RWPE2 (cell line): Measurements from ENCODE around the gene OR10T2.
"Not testable (repeated sequence)": the region's sequence is repeated elsewhere in the genome, so short reads cannot be mapped to it uniquely, and the experiment has no call there.

Source experiments
- ATAC-seq: fragments of 200-7000 bp; cut with Tn5 transposase; 3 replicates; pipeline ENCODE4 v1.9.1; 2021; ENCODE audit warnings: low read depth
- DNase-seq: peaks from one replicate; pipeline ENCODE4 v3.0.0-alpha.2; 2020; ENCODE audit warnings: low spot score
- H3K27ac ChIP-seq: fragments of 450-650 bp; 2 replicates; pipeline ENCODE4 v1.5.1; 2017; ENCODE audit warnings: mild to moderate bottlenecking; ENCODE audit not compliant: poor library complexity, severe bottlenecking
- H3K27me3 ChIP-seq: fragments of 250-450 bp; sonication (Bioruptor Pico); 2 replicates; pipeline ENCODE4 v1.5.1; 2021; ENCODE audit warnings: mild to moderate bottlenecking, moderate library complexity; ENCODE audit not compliant: insufficient read depth, poor library complexity, severe bottlenecking
- H3K36me3 ChIP-seq: fragments of 250-450 bp; sonication (Bioruptor Pico); 2 replicates; pipeline ENCODE4 v1.5.1; 2020; ENCODE audit warnings: low read depth, mild to moderate bottlenecking, moderate library complexity
- H3K4me1 ChIP-seq: fragments of 250-450 bp; sonication (Bioruptor Pico); 2 replicates; pipeline ENCODE4 v1.5.1; 2021; ENCODE audit warnings: mild to moderate bottlenecking, moderate library complexity; ENCODE audit not compliant: insufficient read depth, poor library complexity, severe bottlenecking
- H3K4me3 ChIP-seq: fragments of 250-450 bp; sonication (Bioruptor Pico); 2 replicates; pipeline ENCODE4 v1.5.1; 2021; ENCODE audit warnings: mild to moderate bottlenecking, moderate library complexity; ENCODE audit not compliant: severe bottlenecking
- H3K9me3 ChIP-seq: fragments of 250-450 bp; sonication (Bioruptor Pico); 2 replicates; pipeline ENCODE4 v1.5.1; 2021; ENCODE audit warnings: mild to moderate bottlenecking, moderate library complexity; ENCODE audit not compliant: severe bottlenecking
- TF ChIP-seq, protein P1 (sequence below): fragments of 450-650 bp; IDR thresholded peaks from one replicate; pipeline ENCODE4 v1.5.1; 2017; ENCODE audit warnings: mild to moderate bottlenecking, moderate library complexity; ENCODE audit not compliant: poor library complexity, severe bottlenecking

OR10T2 gene, protein sequence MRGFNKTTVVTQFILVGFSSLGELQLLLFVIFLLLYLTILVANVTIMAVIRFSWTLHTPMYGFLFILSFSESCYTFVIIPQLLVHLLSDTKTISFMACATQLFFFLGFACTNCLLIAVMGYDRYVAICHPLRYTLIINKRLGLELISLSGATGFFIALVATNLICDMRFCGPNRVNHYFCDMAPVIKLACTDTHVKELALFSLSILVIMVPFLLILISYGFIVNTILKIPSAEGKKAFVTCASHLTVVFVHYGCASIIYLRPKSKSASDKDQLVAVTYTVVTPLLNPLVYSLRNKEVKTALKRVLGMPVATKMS

DNA sequence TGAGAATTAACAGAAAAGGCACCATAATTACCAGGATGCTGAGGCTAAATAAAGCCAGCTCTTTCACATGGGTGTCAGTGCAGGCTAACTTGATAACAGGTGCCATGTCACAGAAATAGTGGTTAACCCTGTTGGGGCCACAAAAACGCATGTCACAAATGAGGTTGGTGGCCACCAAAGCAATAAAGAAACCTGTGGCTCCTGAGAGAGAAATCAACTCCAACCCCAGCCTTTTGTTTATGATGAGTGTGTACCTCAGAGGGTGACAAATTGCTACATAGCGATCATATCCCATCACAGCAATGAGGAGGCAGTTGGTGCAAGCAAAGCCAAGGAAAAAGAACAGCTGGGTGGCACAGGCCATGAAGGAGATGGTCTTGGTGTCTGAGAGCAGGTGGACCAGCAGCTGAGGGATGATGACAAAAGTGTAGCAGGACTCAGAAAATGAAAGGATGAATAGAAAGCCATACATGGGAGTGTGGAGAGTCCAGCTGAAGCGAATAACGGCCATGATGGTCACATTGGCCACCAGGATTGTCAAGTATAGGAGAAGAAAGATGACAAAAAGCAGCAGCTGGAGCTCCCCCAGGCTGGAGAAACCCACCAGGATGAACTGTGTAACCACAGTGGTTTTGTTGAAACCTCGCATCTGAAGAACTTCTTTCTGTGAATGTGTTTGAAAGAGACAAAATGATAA is at the start of gene OR10T2:
TSS of gene OR10T2 (minus strand) at position 649 of the 697 bp plus-strand sequence. CDS start at position 649, 0 bp downstream.
- Histone ChIP-seq H3K27ac (no peak within 1 kb of the TSS), H3K36me3 (no peaks in the 10 kb centered on the region), H3K27me3 (peaks cover 20% of the 10 kb centered on the region), H3K4me1 (no peaks in the 10 kb centered on the region), H3K9me3 (no peaks in the 10 kb centered on the region), H3K4me3 (no peak within 1 kb of the TSS)
- ATAC-seq (no peak), DNase-seq (no peak)
- TF ChIP-seq, protein P1, sequence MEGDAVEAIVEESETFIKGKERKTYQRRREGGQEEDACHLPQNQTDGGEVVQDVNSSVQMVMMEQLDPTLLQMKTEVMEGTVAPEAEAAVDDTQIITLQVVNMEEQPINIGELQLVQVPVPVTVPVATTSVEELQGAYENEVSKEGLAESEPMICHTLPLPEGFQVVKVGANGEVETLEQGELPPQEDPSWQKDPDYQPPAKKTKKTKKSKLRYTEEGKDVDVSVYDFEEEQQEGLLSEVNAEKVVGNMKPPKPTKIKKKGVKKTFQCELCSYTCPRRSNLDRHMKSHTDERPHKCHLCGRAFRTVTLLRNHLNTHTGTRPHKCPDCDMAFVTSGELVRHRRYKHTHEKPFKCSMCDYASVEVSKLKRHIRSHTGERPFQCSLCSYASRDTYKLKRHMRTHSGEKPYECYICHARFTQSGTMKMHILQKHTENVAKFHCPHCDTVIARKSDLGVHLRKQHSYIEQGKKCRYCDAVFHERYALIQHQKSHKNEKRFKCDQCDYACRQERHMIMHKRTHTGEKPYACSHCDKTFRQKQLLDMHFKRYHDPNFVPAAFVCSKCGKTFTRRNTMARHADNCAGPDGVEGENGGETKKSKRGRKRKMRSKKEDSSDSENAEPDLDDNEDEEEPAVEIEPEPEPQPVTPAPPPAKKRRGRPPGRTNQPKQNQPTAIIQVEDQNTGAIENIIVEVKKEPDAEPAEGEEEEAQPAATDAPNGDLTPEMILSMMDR: no peak

DNA sequence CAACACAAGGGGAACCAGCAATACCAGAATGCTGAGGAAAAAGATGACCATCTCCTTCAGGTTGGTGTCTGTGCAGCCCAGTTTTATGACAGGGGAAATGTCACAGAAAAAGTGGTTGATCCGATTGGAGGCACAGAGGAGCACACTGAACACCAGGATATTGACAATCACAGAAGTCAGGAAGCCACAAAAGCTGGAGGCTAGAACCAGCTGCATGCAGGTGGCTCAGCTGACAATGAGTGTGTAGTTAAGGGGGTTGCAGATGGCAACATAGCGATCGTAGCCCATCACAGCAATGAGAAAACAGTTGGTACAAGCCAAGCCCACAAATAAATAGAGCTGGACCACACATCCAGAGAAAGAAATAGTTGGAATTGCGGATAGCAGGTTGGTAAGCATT is 46.1 kb upstream of the OR10T2 start:
- no peaks in the 10 kb centered on the region for H3K9me3 ChIP-seq

DNA sequence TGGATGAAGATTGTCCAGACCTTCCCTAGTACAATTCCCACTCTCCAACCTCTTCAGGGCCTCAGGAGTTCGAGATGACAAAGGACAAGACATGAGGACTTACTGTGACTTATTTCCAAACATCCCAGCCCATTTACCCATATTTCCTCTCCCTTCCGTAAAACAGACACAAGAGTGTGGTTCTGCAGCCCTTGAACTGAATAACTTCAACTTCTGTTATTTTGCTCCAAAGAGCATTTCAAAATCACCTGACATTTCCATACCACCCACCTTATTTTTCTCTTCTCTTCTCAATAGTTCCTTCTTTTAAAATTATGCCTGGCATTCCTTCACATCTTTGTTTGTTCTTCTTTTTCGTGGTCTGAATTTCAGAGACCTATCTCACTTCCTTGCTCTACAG is 35.5 kb upstream of the OR10T2 start:
- no peak overlapping the region for H3K27ac ChIP-seq
- H3K4me3 ChIP-seq: no peak overlapping the region
- H3K36me3 ChIP-seq: no peaks in the 10 kb centered on the region
- DNase-seq (no peak), ATAC-seq (no peak)
- no peaks in the 10 kb centered on the region for H3K9me3 ChIP-seq
- no peaks in the 10 kb centered on the region for H3K4me1 ChIP-seq
- TF ChIP-seq, protein P1: no peak
- peaks cover 17% of the 10 kb centered on the region for H3K27me3 ChIP-seq

More for the DNA sequence above, 46.1 kb upstream of the OR10T2 start:
- TF ChIP-seq, protein P1: no peak
- no peaks in the 10 kb centered on the region for H3K36me3 ChIP-seq
- no peaks in the 10 kb centered on the region for H3K4me1 ChIP-seq
- no peaks in the 10 kb centered on the region for H3K27me3 ChIP-seq
- H3K27ac ChIP-seq: no peak overlapping the region
- ATAC-seq: no peak
- no peak overlapping the region for H3K4me3 ChIP-seq
- DNase-seq: no peak

DNA sequence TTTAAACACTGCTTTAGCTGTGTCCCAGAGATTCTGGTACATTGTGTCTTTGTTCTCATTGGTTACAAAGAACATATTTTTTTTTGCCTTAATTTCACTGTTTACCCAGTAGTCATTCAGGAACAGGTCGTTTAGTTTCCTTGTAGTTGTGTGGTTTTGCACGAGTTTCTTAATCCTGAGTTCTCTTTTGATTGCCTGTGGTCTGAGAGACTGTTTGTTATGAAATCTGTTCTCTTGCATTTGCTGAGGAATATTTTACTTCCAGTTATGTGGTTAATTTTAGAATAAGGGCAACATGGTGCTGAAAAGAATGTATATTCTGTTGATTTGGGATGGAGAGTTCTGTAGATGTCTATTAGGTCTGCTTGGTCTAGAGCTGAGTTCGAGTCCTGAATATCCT is 30.9 kb upstream of the OR10T2 start:
- DNase-seq, H3K36me3 ChIP-seq, ATAC-seq, H3K9me3 ChIP-seq, H3K4me3 ChIP-seq, H3K27me3 ChIP-seq, H3K27ac ChIP-seq, H3K4me1 ChIP-seq: not testable (repeated sequence)

DNA sequence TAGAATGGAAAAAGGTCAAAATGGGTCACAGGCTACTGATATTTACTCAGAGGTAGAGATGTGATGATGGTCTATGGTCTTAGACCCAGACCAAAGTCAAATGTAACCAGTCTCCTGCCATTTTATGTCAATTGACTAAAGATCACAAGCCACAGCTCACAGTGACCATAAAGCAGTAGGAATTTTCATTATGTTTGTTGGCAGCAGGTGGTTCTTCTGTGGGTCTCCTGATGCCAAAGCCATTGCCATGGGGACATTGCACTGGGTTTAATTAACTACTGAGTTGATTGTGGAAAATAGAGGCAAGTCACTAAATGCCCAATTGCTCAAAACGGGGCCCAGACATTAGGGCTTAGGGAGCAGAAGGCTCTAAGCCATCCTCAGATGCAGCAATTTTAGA is 26.9 kb upstream of the OR10T2 start, which contains the start of gene OR10K2:
TSS of gene OR10K2 (minus strand) at position 101 of the 400 bp plus-strand sequence. CDS start 5,371 bp downstream, outside the sequence.
- Histone ChIP-seq H3K27ac (no peak within 1 kb of the TSS), H3K36me3 (no peaks in the 10 kb centered on the region), H3K4me1 (no peaks in the 10 kb centered on the region), H3K27me3 (peaks cover 6% of the 10 kb centered on the region), H3K9me3 (no peaks in the 10 kb centered on the region), H3K4me3 (no peak within 1 kb of the TSS)
- ATAC-seq: no peak
- TF ChIP-seq, protein P1: no peak
- no peak for DNase-seq
